Erythroblast (primary cell): ENCODE data around the gene MAD1L1.
A peak's percentile ranks its signal among the peaks of the same experiment; 100 is the strongest.

Source experiments
- DNase-seq, 2 experiments: peaks; one replicate each; lab custom pipeline; 2025; lab: John Stamatoyannopoulos, UW
- GATA1 ChIP-seq: IDR thresholded peaks from 2 replicates; pipeline ENCODE4 v1.6.1; 2011; ENCODE audit warnings: low read depth, mild to moderate bottlenecking, control low read depth, low read length, moderate library complexity
- POLR2A ChIP-seq: IDR thresholded peaks from 2 replicates; pipeline ENCODE4 v1.6.1; 2011; ENCODE audit warnings: mild to moderate bottlenecking, low read length

Gene MAD1L1

DNA sequence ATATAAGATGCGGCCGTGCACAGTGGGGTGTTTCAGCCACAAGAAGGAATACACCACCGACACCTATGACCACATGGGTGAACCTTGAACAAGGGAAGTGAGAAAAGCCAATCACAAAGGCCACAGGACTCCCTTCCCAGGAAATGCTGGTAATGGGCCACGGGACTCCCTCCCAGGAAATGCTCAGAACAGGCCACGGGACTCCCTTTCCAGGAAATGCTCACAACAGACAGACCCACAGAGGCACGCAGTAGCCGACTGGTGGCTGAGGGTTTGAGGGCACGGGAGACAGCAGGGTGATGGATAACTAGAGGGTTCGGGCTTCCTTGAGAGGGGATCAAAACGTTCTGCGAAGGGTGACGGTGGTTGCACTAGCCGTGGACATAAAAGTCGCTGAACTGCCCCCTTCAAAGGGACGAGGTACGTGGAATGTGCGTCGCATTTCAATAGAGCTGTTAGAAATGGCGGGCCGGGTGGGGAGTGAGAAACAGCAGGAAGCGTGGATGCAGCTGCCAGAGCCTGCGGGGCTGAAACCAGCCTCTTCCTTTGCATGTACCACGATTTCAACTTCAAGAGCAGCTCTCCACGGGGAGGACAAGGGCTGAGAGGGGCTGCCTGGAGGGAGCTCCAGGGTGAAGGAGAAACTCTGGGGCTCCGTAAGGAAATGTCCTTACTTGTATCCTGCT is 288.7 kb downstream of the MAD1L1 start:
- no peak for DNase-seq
- no peak for TF ChIP-seq GATA1
- no peak for TF ChIP-seq POLR2A

DNA sequence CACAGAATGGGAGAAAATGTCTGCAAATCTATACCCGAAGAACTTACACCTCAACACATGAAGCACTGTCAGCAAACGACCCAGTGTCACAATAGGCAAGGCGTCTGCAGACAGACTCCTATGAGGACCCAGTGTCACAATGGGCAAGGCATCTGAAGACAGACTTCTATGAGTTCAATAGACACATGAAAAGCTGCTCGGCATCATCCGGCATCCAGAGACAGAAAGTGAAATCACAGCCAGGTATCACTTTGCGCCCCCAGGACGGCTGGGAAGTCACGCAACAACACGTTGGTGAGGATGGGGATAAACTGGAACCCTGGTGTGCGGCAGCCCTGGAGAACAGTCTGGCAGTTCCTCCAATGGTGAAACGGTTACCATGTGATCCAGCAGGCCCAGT is 289.4 kb downstream of the MAD1L1 start:
- no peak for DNase-seq
- no peak for TF ChIP-seq GATA1
- no peak for TF ChIP-seq POLR2A

DNA sequence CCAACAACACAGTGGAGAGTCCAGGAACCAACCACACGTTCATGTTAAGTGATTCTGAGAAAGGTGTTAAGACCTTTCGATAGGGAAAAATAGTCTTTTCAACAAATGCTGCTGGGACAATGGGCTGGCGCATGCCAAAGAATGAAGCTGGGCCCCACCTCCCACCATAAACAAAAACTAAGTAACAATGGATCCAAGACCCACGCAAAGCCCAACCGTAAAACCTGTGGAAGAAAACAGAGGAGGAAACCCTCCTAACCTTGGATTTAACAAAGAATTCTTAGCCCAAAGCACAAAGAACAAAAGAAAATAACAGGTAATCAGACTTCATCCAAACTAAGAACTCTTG is 289.8 kb downstream of the MAD1L1 start:
- no peak for DNase-seq
- TF ChIP-seq GATA1 (no peak), POLR2A (no peak)

DNA sequence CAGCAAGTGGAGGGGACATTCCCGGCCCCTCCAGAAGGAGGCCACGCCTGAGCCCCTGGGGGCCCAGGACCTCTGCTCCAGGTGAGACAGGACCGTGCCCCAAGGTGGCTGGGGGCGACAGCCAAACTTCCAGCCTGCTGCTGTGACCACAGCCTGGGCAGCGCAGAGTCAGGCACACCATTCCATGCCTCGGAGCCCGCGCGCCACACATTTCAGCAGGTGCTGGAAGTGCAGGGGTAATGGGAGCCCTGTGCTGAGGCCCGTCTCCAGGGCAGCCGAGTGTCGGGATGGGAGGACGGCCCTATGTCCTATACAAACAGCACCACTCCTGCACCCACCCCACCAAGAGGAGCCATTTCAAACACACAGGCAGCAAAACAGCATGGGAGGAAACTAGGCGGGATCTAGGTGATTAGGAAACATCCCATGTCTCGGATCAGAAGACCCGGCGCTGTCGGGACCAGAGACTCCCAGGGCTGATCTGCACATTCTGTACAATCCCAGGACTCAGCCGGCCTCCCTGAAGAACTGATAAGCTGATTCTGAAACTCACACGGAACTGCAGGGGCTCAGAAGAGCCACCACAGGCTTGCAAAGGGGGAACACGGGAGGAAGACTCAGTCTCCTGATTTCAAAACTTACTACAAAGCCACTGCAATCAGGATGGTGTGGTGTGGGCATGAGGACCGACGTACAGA is 290.4 kb downstream of the MAD1L1 start:
- DNase-seq = no peak
- TF ChIP-seq POLR2A = no peak
- no peak for TF ChIP-seq GATA1

DNA sequence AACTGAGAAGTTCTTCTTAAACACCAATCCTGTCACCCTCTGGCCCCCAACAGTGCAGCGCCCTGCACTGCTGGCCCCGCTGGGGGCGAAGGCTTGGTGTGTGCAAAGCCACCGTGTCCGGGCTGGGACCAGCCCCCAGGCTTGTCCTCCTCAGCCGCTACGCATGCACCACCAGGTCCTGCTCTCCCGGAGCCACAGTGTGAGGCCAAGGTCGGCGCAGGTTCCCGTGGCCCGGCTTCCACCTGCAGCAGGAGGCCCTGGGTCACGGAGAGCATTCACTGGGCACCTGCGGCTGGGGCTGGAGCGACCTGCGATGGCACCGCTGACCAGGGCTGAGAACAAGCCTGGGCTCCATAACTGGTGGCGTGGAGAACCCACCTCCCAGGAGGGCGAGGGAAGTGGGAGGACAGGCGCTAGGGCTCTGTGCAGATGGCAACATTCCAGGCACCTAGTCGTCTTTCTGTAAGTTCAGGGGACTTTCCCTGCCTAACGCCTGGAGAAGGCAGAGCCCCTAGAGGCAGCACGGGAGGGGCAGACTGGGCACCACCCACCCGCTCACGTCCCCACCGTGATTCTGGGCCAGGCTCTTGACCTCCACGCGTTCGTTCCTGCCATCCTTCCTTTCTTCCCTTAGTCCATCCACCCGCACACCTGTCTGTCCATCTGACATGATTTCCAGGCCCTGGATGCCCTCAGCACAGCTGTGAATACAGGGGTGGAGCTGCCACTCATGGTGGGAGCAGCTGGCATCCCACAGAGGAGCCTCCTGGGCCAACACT is 291.1 kb downstream of the MAD1L1 start:
- no peak for DNase-seq

DNA sequence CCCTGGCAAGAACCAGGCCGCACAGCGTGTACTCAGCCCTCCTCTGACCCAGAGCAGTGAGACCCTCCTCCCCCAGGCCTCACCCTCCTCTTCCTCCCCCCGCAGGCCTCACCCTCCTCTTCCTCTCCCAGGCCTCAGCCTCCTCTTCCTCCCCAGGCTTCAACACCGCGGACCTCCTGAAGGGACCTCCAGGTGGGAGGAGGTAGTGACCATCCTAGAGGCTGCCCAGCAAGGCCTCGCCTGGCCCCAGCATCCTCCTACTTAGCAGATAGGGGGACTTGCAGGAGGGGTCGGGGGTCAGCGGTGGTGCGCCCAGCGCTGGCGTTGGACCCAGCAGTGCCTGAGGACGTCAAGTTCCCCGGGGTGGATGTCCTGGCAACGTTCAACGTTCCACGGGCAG is 291.9 kb downstream of the MAD1L1 start:
- TF ChIP-seq GATA1 (no peak), POLR2A (no peak)
- no peak for DNase-seq

More for the DNA sequence above, 291.1 kb downstream of the MAD1L1 start:
- no peak for TF ChIP-seq GATA1
- no peak for TF ChIP-seq POLR2A

DNA sequence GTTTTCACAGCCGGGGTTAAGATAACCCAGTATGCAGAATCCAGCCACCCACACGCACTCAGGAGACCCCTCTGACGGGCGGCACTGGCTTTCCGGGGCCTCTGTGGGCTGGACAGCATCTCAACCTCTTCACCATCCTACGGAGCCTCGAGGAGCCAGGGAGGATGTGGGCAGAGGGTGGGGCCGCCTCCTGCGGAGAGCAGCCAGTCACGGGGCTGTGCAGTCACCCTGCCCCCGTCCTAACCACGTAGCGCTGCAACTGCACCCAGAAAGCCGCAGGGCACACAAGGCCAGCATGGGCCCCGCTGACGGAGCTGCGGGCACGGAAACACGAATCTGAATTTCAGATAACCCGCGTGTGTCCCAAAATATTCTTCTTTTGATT is 292.4 kb downstream of the MAD1L1 start:
- no peak for TF ChIP-seq GATA1
- TF ChIP-seq POLR2A = peak; percentile 58
- peak; percentile 51 to 54 for DNase-seq

DNA sequence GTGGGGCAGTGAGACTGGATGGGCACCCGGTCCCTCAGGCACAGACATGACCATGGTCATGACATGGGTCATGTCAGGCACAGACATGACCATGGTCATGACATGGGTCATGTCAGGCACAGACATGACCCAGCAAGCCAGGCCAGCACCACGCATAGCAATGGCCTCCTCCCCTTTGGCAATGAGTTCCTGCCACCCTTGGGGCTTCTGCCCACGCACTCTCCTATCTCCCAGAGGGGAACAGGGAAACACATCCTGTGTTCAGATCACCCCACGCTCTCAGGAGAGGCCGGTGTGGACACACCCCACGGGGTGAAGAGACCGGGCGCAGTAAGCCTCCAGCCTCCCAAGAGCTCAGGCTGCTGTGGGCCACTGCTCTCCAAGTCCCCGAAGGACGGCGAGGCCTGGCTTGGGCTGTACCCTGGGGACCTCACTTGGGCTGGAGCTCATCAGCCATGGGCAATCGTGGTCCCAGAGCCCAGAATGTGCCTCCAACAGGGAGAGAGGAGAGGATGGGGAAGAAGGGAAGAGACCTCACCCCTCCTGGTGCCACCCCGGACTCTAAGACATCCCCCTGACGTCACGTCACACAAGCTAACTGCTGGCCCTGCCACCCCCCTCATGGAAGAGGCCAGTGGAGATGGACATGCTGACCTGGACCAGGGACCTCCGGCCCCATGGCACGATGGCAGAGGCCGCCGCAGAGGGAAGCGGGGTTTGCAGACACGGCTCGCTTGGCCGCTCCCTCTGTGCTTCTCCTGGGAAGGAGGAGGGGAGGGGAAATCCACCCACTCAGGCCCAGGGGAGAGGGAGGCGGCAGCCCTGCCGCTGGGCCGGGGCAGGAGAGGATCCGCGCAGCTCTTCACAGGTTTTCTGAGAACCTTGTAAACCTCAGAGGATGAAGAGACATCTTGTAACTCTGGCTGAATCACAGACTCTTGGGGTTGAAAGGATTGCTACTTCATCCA is 293.0 kb downstream of the MAD1L1 start:
- no peak for DNase-seq
- TF ChIP-seq GATA1 = no peak
- TF ChIP-seq POLR2A = no peak

DNA sequence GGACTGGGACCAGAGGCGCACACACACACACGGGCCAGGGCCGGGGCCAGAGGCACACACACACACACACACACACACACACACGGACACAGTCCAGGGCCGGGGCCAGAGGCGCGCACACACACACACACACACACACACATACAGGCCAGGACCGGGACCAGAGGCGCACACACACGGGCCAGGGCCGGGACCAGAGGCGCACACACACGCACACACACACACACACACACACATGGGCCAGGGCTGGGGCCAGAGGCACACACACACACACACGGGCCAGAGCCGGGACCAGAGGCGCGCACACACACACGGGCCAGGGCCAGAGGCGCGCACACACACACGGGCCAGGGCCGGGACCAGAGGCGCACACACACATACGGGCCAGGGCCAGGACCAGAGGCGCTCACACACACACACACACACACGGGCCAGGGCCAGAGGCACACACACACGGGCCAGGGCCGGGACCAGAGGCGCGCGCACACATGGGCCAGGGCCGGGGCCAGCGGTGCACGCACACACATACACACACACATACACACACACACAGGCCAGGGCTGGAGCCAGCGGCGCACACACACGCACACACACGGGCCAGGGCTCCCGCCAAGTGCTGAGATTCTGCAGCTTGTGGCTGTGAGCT is 293.8 kb downstream of the MAD1L1 start:
- no peak for DNase-seq
- TF ChIP-seq POLR2A (no peak), GATA1 (no peak)

DNA sequence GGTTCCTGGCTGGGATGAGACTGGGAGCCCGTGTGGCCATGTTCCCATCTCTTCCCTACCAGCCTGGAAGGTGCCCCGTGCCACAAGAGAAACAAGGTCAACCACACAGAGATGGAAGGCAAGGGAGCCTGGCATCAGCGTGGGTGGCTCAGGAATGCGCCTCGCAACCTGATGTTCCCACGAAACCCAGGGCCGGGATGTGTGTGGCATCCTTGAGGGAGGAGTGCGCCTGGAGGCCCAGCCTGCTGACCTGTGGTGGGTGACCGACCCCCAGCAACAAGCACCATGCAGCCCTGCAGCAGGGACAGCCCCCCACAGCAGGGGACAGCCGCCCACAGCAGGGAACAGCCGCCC is 295.5 kb downstream of the MAD1L1 start:
- TF ChIP-seq POLR2A = no peak
- no peak for TF ChIP-seq GATA1
- no peak for DNase-seq

DNA sequence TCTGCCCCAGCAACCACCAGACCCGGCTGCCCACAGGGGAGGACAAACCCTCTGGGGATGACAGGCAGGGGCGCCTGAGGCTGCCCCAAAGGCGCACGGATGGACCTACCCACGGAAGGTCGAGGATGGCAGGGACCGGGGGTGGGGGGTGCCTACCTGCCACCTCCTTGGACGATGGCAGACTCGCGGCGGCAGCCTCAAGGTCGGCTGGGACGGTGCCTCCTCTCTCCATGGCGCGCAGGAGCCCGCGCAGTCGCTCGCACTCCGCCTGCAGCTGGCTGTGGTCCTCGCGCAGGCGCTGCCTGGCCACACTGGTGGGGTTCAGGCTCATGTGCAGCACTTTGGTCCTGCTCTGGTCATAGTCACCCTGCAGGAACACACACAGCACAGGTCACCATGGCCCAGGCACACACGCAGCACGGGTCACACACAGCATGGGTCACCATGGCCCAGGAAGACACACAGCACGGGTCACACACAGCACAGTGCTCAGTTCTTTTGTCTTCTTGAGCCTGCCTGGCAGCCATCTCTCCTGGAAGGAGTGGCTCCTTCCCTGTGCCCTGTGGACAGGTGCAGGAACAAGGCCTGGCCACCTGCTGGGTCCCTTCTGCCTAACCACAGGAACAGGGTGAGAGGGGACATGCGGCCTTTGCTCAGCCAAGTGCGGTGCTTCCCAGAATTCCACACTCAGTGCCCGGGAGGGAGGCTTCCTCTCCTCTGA is 296.1 kb downstream of the MAD1L1 start:
- TF ChIP-seq GATA1 = no peak
- TF ChIP-seq POLR2A = no peak
- DNase-seq = no peak

DNA sequence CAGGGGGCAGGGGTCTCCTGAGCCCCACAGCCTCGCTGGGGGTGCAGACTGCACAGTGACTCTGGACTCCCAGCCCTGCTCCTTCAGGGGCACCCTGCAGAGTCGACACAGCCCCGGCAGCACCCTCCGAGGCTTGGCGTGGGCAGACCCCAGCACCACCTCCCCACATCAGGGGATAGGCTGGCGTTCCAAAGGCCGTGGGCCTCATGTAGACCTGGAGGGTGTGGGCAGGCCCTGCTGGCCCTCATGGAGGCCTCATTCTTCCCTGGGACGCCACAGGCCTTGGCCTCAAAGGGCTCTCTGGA is 296.8 kb downstream of the MAD1L1 start:
- TF ChIP-seq POLR2A (no peak), GATA1 (no peak)
- no peak for DNase-seq
